ENCODE data around the gene PXDC1. TPM values are rescaled to one million over a fixed set of nuclear protein-coding genes. Genes with fewer than 3 reads are reported as not detected.

Gene PXDC1
- 53.5 and 59.0 TPM in 2 replicates for total RNA-seq (2014; rRNA removed; shearing (Covaris generic))
- polyA plus RNA-seq (2015; cell fraction: cytosol; rRNA removed) = 102 and 111 TPM in 2 replicates
- polyA plus RNA-seq (2015; cell fraction: nucleus; rRNA removed) = 68.5 and 75.2 TPM in 2 replicates

GRCh38 chr6:3751077-3751729 lies at the start of gene PXDC1:
Gene PXDC1 (minus strand): TSS chr6:3751713. CDS start chr6:3751531, 182 bp downstream.
- in situ Hi-C loops (cut with HindIII; ENCODE audit: low pct_unique_long_range_greater_than_20kb, low sequenced_read_pairs) = no loop called here
- no peak for DNase-seq (ENCODE audit: low read depth, low spot score)

- in situ Hi-C loops (cut with HindIII; ENCODE audit: low pct_unique_long_range_greater_than_20kb, low sequenced_read_pairs) = no loop called here
- DNase-seq (ENCODE audit: low read depth, low spot score) = no peak
Measured at GRCh38 chr6:3800850-3801591, 49.5 kb upstream of the PXDC1 start.

DNA sequence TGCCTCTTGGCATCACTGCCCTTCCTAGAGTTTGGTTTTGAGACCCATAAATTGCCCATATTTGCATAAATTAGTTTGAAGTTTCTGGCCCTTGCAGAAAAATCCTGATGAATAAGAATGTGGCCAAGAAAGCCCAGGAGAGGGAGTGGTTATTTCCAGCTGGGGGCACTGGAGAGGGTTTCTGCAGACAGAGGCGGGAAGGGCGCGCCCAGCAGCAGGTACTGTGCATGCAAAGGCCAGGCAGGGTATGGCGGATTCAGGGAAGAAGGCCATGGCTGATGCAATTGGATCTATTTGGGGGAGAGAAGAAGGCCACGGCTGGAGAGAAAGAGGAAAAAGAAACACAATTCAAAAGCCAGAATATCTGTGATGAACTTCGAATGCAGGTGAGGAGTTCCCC lies 48.2 kb upstream of the PXDC1 start:
- in situ Hi-C loops (cut with HindIII; ENCODE audit: low pct_unique_long_range_greater_than_20kb, low sequenced_read_pairs) = no loop called here
- no peak for DNase-seq (ENCODE audit: low read depth, low spot score)

DNA sequence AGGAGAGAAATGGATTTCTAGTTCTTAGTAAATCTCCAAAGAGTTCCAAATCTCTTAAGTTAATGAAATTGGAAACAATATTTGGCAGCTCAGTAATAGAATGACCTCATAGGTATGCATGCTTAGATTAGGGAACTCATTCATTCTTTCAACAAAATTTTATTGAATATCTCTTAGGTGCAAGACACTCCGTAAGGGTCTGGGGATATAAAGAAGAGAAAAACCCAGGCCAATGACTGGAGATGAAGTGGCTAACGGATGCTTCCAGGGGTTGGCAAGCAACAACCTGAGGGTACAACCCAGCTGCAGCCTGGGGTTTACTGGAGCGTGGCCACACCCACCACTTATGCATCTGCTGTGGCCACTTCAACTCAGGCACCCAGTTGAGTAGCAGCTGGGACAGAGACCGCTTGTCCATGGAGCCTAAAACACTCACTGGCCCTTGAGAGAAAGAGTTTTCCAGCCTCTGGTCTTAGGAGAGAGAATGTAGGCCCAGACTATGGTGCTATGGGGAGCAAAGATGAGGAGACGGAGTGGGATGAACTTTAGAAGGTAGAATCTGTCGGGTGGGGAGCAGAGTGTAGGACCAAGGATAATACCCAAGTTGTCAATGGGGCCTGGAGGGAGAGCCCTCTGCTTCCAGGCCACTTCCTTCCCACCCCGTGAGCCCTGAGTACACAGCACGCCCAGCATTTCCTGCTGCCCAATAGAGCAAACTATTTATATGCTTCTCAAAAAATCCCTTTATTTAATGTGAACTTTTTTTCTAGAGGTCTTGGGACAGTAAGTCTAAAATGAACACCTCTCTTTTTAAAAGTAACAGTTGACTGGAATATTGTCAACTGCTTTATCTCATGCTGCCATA lies 46.8 kb upstream of the PXDC1 start:
- in situ Hi-C loops (cut with HindIII; ENCODE audit: low pct_unique_long_range_greater_than_20kb, low sequenced_read_pairs) = no loop called here
- DNase-seq (ENCODE audit: low read depth, low spot score) = no peak

DNA sequence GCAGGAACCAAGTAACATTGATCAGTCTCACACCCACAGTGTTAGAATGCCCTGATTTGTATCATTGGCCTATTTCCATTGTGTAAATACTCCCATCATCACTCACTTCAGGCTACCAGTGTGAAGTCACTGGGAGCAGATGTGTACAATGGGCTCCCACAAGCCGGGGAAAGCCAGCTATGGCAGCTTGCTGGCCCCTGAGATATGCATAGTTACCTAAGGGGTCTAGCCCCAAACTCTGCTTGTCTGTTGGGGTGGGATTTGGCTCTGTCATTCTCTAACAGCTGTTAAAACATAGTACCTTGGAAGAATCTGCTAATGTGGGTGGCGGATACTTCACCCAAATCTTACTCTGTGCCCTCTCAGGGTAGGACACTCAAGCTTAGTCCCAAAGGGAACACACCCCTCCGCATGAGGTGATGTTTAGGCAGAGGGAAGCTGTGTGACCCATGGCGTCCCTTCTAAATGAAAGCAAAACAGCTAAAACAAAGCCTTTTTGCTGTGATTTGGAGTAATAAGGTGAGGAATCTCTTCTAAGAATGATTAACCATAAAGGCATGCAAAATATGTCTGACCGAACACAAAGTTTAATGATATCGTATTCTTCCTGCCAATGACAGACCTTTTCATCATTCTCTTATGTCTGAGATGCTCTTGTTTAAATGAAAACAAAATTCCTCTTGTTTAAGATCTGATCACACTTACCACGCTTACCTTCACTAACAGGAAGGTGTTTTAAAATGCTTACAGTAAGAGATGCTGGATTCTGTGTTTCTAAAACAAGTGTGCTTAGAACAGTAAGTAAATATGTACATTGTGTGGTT lies 45.9 kb upstream of the PXDC1 start:
- peak; percentile 27 for DNase-seq (ENCODE audit: low read depth, low spot score)
- in situ Hi-C loops (cut with HindIII; ENCODE audit: low pct_unique_long_range_greater_than_20kb, low sequenced_read_pairs) = no loop called here

DNA sequence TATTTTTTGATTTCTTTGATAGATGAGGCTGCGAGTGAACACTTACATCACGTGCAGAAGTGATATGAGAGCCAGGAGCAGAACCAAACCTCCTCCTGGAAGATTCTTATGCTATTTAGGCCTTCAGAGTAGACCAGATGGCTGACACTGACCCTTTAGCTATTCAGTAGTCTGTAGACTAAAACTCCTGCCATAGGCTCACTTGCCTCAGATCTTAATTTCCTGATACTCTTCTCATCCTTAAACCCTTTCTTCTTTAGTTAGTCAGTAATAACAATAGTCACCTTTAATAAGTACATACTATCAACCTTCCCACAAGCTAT lies 45.2 kb upstream of the PXDC1 start:
- DNase-seq (ENCODE audit: low read depth, low spot score) = no peak
- in situ Hi-C loops (cut with HindIII; ENCODE audit: low pct_unique_long_range_greater_than_20kb, low sequenced_read_pairs) = no loop called here

GRCh38 chr6:3795836-3796718 lies 44.6 kb upstream of the PXDC1 start:
- in situ Hi-C loops (cut with HindIII; ENCODE audit: low pct_unique_long_range_greater_than_20kb, low sequenced_read_pairs) = no loop called here
- DNase-seq (ENCODE audit: low read depth, low spot score) = peak; percentile 79

GRCh38 chr6:3794092-3794491 lies 42.6 kb upstream of the PXDC1 start:
- in situ Hi-C loops (cut with HindIII; ENCODE audit: low pct_unique_long_range_greater_than_20kb, low sequenced_read_pairs) = no loop called here
- no peak for DNase-seq (ENCODE audit: low read depth, low spot score)

DNA sequence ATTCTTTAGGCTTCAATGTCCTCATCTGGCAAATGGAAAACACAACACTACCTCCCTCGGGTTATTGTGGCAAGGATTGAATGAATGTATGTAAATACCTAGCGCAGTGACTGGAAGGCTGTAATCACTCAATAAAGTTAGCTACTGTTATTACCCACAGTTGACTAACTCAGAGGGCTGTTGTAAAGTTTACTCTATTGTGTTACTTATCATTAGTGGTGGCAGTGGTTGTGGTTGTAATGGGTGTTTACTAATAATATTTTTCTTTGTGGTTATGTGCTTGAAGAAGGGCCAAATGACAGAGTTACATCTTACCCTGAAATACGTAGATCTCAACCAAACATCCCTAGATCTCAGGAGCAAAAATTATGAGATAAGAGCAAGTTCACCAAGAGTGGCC lies 42.0 kb upstream of the PXDC1 start:
- DNase-seq (ENCODE audit: low read depth, low spot score) = no peak
- in situ Hi-C loops (cut with HindIII; ENCODE audit: low pct_unique_long_range_greater_than_20kb, low sequenced_read_pairs) = no loop called here

- in situ Hi-C loops (cut with HindIII; ENCODE audit: low pct_unique_long_range_greater_than_20kb, low sequenced_read_pairs) = no loop called here
Measured at GRCh38 chr6:3791526-3792203, 40.2 kb upstream of the PXDC1 start.

DNA sequence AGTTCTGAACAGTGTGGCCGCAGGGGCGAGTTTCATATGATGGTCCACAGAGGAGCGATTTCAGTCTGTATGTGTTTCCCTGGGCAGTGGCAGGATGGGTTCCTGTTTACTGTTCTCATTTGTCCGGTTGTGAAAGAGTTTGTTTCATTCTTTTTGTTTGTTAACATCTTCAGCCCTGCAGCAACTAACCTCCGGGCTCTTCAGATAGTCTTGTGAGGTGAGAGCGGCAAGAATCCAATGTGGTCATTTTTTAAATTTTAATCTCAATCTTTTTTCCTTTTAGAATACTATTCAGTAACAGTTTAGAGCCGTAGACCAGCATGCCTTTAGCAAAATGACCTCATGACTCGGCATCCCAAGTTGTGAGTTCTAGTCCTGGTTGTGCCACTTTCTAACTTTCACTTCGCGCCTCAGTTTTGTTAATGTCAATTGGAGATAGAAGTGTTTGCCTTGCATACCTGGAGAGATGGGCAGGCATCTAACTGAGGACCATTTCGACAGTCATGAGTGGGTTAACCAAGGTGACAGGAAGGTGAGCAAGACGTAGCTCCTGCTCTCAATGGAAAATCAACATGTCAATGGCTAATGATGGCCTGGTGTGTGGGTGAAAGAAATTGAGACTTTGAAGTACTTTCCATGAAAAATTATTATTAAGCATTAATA lies 38.5 kb upstream of the PXDC1 start:
- DNase-seq (ENCODE audit: low read depth, low spot score) = no peak
- in situ Hi-C loops (cut with HindIII; ENCODE audit: low pct_unique_long_range_greater_than_20kb, low sequenced_read_pairs) = no loop called here

More at GRCh38 chr6:3791526-3792203, 40.2 kb upstream of the PXDC1 start:
- no peak for DNase-seq (ENCODE audit: low read depth, low spot score)

DNA sequence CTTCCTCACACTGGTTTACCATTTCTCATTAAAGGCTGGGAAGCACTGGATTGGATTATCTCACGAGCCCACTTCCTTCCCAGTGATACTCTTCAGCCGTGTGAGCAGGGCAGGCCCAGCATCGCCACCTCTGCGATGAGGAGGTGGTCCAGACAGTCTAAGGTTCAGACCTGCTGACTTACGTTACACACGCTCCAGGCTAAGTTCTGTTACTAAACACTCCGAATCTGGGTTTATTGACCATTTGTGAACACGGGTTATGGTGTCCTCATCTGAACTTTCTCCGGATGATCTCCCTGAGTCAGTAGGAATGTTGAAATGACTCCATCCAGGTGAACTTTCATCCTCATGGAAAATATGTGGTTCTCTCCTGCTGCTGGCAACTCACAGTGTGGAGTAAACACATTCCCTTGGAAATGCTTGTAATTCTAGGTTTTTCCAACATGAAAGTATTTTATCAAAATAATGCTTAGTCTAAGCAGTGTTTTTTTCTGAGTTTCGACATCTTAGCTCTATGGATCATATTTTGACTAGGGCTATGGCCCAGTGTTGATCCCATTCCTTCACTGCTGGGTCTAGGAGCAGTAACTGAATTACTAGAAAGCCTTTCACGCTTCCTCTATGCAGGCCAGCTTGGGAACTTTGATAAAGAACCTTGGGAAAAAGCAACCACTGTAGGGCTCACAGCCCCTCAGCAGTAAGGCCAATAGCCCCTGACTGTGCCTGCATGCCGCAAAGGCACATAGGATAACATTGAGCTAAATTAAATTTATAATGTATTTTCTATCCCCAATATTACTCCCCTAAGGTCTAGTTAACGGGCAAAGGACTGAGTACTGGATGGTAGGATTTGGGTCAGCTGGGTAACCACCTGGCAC lies 37.7 kb upstream of the PXDC1 start:
- in situ Hi-C loops (cut with HindIII; ENCODE audit: low pct_unique_long_range_greater_than_20kb, low sequenced_read_pairs) = no loop called here
- DNase-seq (ENCODE audit: low read depth, low spot score) = no peak

DNA sequence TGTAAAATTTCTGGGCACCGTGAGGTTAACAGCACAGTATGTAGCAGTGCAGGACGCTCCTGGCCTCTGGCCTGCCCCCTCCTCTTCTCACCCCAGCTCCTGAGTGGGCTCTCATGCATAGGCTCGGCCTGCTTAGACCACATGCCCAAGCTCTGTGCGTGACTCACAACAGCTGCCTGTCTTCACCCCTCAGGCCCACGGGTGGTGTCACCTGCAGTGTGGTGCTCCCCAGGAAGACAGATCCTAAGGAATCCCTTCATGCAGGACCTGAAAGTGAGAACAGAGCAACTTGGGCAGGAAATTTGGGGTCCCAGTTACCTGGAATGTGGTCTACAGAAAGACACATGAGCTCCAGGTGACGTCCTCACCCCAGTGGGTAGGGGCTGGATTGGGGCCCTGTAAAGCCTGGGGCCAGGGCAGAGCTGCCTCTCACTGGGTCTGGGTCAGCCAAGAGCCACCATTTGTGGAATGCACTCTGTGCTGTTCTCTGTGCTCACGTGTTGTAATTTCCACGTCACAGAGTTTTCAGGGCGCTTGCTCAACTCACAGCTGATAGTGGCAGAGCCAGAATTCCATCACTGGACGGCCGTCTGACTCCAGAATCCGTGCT lies 37.0 kb upstream of the PXDC1 start:
- no peak for DNase-seq (ENCODE audit: low read depth, low spot score)
- in situ Hi-C loops (cut with HindIII; ENCODE audit: low pct_unique_long_range_greater_than_20kb, low sequenced_read_pairs) = no loop called here

DNA sequence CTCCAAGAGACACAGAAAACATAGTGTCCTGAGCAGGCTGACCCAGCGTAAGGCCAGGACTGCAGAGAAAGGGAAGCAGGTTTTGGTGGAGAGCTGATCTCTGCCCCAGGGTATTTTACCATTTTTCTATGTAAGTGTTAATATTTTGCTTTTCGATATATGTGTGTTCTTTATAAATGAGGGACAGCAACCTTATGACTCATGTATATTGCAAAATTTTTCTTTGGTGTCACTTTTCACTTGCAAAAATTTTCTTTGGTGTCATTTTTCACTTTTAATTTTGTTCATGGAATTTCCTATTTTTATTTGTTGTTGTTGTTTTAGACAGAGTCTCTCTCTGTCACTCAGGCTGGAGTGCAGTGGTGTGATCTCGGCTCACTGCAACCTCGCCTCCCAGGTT lies 34.6 kb upstream of the PXDC1 start:
- in situ Hi-C loops (cut with HindIII; ENCODE audit: low pct_unique_long_range_greater_than_20kb, low sequenced_read_pairs) = no loop called here

GRCh38 chr6:3785745-3786098 lies 34.2 kb upstream of the PXDC1 start:
- no peak for DNase-seq (ENCODE audit: low read depth, low spot score)
- in situ Hi-C loops (cut with HindIII; ENCODE audit: low pct_unique_long_range_greater_than_20kb, low sequenced_read_pairs) = no loop called here

More for the DNA sequence above, 34.6 kb upstream of the PXDC1 start:
- DNase-seq (ENCODE audit: low read depth, low spot score) = no peak
